Superior temporal gyrus (tissue), 1 donor: ENCODE data around the gene LMO3.

Experiments
- DNase-seq: peaks from one replicate; pipeline ENCODE4 v3.0.0-alpha.2; 2016; ENCODE audit errors: extremely low spot score

LMO3 gene

GRCh38 chr12:16606117-16606200, at the start of gene LMO3:
TSS of gene LMO3 (minus strand) at chr12:16606162. CDS start at chr12:16600860, 5,302 bp downstream.
- no peak for DNase-seq

DNA sequence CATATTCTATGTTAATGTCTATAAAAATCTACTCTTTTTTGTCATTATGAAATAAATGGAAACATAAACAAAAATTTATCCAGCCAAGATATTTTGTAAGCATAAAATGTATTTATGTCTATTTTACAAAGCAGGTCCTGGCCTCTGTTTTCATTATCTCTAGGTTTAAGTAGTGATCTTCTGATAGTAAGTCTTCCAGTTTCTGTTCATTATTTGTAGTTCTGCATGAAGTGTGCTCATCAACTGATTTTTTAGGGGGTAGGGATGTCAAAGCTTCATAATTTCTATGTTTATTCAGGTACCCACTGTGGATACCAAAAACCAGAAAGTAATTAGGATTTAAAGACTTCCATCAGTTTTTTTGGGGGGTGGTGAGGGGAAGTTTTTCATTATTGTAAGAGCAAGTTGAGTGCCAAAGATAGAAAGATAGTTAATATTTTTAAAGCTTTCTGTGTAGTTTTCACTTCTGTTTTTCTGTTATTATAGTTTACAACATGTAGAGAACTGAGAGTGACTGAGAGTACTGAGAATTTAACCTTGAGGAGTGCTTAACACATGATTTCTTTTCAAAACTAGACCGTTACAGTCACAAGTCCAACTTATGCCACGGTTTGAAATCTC, 30.6 kb upstream of the LMO3 start:
- DNase-seq = no peak

DNA sequence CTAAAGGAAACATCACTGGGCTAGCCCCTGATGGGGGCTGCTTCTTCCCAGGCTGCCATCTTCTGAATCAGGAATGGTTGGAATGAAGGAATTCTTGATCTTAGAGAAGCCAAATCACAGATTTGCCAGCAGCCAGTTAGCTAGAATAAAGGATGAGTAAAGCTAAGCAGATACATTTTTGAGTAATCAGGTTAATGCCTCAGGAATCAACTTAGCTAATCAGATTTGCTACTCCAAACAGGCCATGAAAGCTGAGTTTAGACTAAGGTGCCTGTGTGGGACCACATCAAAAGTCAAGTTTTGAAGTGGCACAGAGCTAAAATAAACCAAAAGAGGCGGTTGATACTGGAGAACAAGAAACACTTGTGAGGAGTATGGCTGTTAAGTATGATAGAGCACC, 28.8 kb upstream of the LMO3 start:
- no peak for DNase-seq

GRCh38 chr12:16626991-16627390, 21.0 kb upstream of the LMO3 start:
- DNase-seq = no peak

GRCh38 chr12:16622338-16622737, 16.4 kb upstream of the LMO3 start:
- peak; percentile 42 for DNase-seq

GRCh38 chr12:16619537-16619936, 13.6 kb upstream of the LMO3 start:
- no peak for DNase-seq

- DNase-seq = no peak
Measured at GRCh38 chr12:16618256-16618655, 12.3 kb upstream of the LMO3 start.

DNA sequence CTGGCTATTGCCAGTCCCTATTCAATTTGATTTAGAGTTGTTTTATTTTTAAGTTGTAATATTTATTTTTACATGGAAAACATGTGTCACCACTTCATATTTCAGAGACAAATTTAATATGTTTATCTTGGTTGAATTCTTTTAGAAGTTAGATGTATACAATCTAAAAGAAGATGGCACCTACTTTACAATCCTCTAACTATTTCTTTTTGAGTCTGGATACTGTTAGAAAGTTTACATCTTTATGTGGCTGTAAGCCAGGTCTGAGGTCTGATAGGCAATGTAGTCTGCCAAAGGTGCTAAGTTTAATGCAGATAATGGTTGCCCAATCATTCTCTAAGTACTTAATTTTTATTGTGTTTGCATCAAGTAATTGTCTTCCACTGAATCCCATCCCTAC, 7.2 kb upstream of the LMO3 start:
- DNase-seq = peak; percentile 39

DNA sequence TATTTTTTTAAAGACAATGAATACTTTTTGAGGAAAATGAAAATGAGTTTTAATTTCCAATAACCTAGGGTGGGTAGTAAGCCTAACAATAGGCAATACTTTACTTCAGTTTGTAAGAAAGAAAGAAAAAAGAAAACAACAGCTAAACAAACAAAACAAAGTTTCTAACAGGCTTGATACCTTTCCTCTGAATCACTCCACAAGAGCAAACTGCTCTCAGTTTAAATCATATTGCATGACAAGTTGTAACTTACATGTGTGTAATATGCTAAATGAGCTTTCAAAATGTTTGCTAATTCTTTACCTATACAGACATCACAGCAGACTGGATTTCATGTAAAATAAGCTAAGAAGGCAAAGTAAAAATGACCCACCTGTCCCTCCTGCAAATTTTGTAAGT, 6.7 kb upstream of the LMO3 start:
- DNase-seq = peak; percentile 42

GRCh38 chr12:16611146-16611545, 5.2 kb upstream of the LMO3 start:
- peak; percentile 58 for DNase-seq

DNA sequence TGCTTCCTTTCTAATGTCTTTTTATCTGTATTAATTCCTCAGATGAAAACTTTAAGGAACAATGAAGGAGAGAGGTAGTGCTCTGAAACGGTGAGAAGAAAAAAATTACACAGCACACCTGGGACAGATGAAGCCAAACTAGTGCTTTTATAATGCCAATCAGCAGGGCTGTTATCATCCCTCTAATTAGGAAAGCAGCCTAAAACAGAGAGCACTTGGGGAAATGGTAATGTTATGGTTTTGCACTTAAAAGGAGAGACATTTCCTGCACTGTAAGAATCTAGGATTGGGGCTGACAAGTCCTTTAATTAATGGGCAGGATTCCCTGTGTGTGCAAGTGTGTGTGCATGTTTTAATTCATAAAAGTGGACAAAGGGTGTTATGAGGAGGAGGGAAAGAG, 4.8 kb upstream of the LMO3 start:
- peak; percentile 45 for DNase-seq

GRCh38 chr12:16610001-16610585, 4.1 kb upstream of the LMO3 start:
- DNase-seq = peak; percentile 60

GRCh38 chr12:16608946-16609539, 3.1 kb upstream of the LMO3 start:
- DNase-seq = peak; percentile 55

DNA sequence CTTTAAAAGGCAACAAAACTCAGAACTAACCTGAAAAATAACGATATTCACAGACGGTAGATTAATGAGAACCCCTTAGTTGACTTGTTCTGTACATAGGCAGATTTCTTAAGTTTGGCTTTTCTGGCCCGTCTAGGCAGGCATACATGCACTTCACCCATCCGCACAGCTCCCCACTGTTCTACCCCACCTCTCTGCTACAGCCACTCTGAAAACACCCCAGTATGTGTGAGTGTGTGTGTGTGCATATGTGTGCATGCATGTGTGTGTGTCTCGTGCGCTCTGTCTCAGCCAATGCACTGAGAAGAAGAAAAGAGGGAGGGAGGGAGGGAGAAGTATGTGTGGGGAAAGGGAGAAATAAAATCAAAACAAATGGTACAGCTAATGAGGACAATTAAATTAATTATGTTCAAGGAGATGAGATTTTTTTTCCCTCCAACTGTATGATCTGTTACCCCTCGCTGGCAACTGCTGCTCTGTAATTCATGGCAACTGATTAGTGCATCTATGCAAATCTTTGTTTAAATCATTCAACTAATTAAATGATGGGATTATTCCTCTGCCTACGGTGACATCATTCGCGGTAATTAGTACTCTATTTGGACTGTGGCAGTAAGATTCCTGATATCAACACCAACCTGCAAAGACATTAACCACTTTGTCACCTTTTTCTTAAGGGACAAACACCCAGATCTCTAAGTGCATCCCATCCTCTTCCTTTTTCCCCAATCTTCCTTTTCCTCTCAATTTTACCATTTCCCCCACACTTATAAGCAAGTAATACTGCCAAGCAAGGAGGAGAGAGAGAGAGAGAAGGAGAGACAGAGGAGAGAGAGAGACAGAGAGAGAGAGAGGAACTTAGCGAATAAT, 2.2 kb upstream of the LMO3 start:
- DNase-seq = no peak

DNA sequence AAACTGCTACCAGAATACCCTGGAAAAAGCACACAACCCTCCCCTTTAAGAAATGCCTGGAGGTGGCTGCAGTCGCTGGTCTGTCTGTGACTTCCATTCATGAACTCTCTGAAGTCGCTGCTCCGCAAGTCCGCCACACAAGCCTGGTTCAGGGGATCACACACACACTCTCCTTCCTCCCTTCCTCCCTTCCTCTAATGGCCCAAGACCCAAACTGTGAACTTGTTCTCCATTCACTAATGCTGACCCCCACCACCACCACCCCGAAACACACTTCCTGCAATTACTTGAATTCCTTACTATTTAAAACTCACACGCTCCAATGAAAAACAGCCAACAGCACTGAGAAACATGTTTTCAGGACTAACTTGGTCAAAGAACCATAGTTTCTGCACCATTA, 1.0 kb upstream of the LMO3 start:
- DNase-seq = no peak

DNA sequence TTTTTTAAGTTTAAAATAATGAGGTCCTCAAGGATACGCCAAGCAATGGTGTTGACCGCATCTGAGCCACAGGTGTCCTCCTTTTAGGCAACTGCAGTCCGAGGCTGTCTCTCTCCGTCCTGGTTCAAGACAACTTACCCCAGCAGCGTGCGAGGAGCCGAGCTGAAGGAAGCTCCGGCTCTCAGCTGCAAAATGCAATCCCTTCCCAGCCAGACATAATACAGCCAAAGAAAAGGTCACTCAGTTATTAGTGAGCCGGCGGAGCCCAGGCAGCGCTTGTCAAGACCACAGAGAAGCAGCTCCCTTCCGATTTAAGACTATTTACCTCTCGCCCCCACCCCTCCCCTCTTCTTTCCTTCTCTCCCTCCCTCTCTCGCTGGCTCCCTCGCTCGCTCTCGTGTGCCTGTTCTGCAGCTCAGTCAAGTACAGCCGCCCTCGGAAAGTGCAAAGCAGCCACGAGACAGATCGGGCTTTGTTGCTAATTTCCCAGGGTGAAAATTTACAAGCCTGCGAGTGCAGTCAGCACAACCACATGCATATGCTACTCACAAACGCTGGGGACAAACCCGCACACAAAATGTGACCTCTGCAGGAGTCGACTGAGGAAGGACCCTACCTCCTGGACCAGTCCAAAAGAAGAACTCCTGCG, 363 bp upstream of the LMO3 start:
- DNase-seq = no peak

DNA sequence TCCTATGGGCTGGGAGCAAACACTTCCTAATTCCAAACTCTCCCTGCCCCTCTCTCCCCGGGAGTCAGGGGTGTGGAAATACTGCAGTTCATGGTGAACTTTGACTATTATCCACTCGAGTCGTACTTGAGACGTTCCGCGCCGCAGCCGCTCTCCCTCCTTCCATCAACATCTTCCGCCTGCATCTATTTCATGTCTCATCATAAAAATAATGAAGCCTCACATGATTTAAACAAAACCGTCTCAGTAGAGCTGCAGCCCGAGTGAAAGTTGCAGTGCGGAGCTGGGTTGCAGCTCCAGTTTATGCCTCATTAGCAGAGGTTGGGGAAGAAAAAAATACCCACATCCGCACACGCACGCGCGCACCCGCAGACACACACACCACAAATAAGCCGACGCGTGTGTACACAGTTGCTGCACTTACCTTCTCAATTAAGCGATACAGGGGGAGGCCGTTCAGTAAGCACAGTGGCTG, 283 bp downstream of the LMO3 start:
- no peak for DNase-seq

- peak; percentile 49 for DNase-seq
Measured at GRCh38 chr12:16604596-16605252, 1.2 kb downstream of the LMO3 start.

DNA sequence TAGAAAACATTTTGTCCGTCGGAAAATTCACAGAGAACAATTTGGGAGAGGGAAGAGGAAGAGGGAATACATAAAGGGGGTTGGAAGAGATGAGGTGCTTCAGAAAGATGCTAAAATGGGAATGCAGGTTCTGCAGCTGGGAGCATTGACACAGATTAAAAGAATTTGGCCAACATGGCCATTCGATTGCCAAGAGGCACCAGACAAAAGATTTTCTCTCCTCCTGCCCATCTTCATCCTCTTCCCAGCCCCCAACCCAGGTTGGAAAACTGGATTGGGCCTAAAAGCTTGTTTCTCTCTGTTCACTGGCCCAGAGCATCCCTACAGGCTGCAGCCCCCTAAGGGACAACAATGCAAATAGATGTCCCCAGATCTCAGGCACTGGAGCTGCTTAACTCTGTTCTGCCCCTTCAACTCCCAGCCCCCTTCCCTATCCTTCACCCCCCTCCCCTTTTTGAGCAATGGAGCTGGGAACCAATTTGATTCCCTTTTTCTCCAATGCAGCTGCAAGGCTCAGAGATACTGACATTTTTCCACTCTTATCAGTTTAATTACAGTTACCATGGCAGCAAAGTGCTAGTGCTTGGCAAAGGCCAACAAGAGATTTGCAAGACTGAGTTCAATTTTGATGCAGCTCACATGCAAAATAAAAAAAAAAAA, 1.9 kb downstream of the LMO3 start:
- peak; percentile 58 for DNase-seq

DNA sequence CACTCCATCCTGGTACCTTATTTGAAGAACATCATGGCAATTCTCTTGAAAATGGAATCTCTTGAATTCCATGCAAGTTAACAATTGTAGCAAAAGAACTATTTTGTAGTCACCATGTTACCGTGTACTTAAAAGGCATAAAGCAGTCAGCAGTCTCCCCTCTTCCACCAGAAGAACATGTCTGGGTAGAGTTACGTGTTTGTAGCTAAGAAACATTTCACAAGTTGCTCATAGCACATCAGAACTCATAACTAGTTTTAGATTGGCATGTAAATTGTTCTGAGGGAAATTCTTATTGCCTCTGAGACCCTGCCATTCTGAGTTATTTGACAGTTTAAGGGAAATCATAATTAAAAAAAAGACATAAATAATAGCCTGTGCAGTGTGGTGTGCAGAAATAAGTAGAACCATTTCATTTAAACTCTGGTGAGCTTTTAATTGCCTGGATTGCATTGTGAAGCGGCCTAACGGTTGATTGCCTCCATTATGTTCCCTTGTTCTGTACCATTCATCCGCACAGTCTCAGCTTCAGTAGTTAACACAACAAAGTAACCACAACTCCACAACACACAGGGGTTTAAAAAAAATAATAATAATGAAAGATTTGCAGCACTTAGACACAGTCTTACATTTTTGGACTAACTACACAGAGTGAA, 2.6 kb downstream of the LMO3 start:
- DNase-seq = no peak

GRCh38 chr12:16602412-16602811, 3.5 kb downstream of the LMO3 start:
- no peak for DNase-seq
